GM23338 (cell line): ENCODE data around the gene GLI3. TPM values are rescaled to one million over a fixed set of nuclear protein-coding genes. Genes with fewer than 3 reads are reported as not detected.

ENCODE experiments used
- ATAC-seq: fragments of 200-7000 bp; cut with Tn5 transposase; 3 replicates; pipeline ENCODE4 v1.9.1; 2020
- DNase-seq: peaks from one replicate; pipeline ENCODE4 v3.0.0-alpha.2; 2015; ENCODE audit warnings: low spot score
- H2AFZ ChIP-seq: fragments of 200-600 bp; sonication (generic); 2 replicates; pipeline ENCODE4 v1.8.0; 2016; ENCODE audit warnings: antibody characterized with exemption, mild to moderate bottlenecking, moderate library complexity
- H3F3A ChIP-seq: fragments of 200-600 bp; sonication (generic); replicated peaks from 2 replicates; pipeline ENCODE4 v1.8.0; 2017; ENCODE audit warnings: antibody characterized with exemption, mixed run types, low read depth
- H3K27ac ChIP-seq: fragments of 200-600 bp; sonication (generic); 2 replicates; pipeline ENCODE4 v1.6.1; 2016; ENCODE audit warnings: low read depth
- H3K27me3 ChIP-seq: fragments of 200-600 bp; sonication (generic); 2 replicates; pipeline ENCODE4 v1.8.0; 2016; ENCODE audit warnings: mild to moderate bottlenecking, mixed run types, moderate library complexity; ENCODE audit not compliant: insufficient read depth
- H3K36me3 ChIP-seq: fragments of 200-600 bp; sonication (generic); 2 replicates; pipeline ENCODE4 v1.8.0; 2016; ENCODE audit warnings: mild to moderate bottlenecking; ENCODE audit not compliant: insufficient read depth
- H3K4me1 ChIP-seq: fragments of 200-600 bp; sonication (generic); 2 replicates; pipeline ENCODE4 v1.8.0; 2016; ENCODE audit warnings: mild to moderate bottlenecking, moderate library complexity; ENCODE audit not compliant: insufficient read depth
- H3K4me2 ChIP-seq: fragments of 200-600 bp; sonication (generic); 2 replicates; pipeline ENCODE4 v1.7.1; 2017; ENCODE audit warnings: mixed run types
- H3K4me3 ChIP-seq: fragments of 200-600 bp; sonication (generic); 2 replicates; pipeline ENCODE4 v1.6.1; 2016; ENCODE audit warnings: mixed run types
- H3K79me2 ChIP-seq: fragments of 200-600 bp; sonication (generic); replicated peaks from 2 replicates; pipeline ENCODE4 v1.8.0; 2017; ENCODE audit warnings: mild to moderate bottlenecking; ENCODE audit not compliant: insufficient read depth
- H3K9me2 ChIP-seq: fragments of 200-600 bp; sonication (generic); 2 replicates; pipeline ENCODE4 v1.8.0; 2017; ENCODE audit not compliant: insufficient read depth
- H4K20me1 ChIP-seq: fragments of 200-600 bp; sonication (generic); replicated peaks from 2 replicates; pipeline ENCODE4 v1.8.0; 2017; ENCODE audit warnings: mild to moderate bottlenecking; ENCODE audit not compliant: insufficient read depth
- H3K27ac Mint-ChIP-seq: 2 replicates; pipeline ENCODE4 v1.8.0; 2020; ENCODE audit warnings: inconsistent platforms, mild to moderate bottlenecking, moderate library complexity, mixed read lengths
- H3K27me3 Mint-ChIP-seq: 3 replicates; pipeline ENCODE4 v1.8.0; 2022; ENCODE audit warnings: low read depth, mild to moderate bottlenecking, moderate library complexity, mixed read lengths, inconsistent platforms; ENCODE audit not compliant: insufficient read depth, poor library complexity
- H3K36me3 Mint-ChIP-seq: 3 replicates; pipeline ENCODE4 v1.8.0; 2021; ENCODE audit warnings: low read depth, mild to moderate bottlenecking, inconsistent platforms, moderate library complexity, mixed read lengths
- H3K4me1 Mint-ChIP-seq: 3 replicates; pipeline ENCODE4 v1.8.0; 2020; ENCODE audit warnings: mild to moderate bottlenecking, inconsistent platforms, mixed read lengths
- H3K4me3 Mint-ChIP-seq: 3 replicates; pipeline ENCODE4 v1.8.0; 2021; ENCODE audit warnings: moderate library complexity, mild to moderate bottlenecking, inconsistent platforms, mixed read lengths
- H3K9me3 Mint-ChIP-seq: 3 replicates; pipeline ENCODE4 v1.8.0; 2020; ENCODE audit warnings: moderate library complexity, mild to moderate bottlenecking, inconsistent platforms, mixed read lengths
- CREB1 ChIP-seq: fragments of 250-450 bp; sonication (Bioruptor Pico); IDR thresholded peaks from 2 replicates; pipeline ENCODE4 v1.5.0; 2020; ENCODE audit warnings: low read depth, mild to moderate bottlenecking, moderate library complexity
- ETS1 ChIP-seq: IDR thresholded peaks from 2 replicates; pipeline ENCODE4 v1.6.1; 2016; ENCODE audit warnings: antibody characterized with exemption
- EZH2 ChIP-seq: fragments of 200-600 bp; sonication (generic); IDR thresholded peaks from one replicate; pipeline ENCODE4 v1.8.0; 2017; ENCODE audit warnings: antibody characterized with exemption, mild to moderate bottlenecking, low read depth; ENCODE audit not compliant: unreplicated experiment
- EZH2phosphoT487 ChIP-seq: fragments of 200-600 bp; sonication (generic); IDR thresholded peaks from one replicate; pipeline ENCODE4 v1.8.1; 2018; ENCODE audit warnings: antibody characterized with exemption; ENCODE audit not compliant: unreplicated experiment
- JUNB ChIP-seq: IDR thresholded peaks from one replicate; pipeline ENCODE4 v1.6.1; 2016; ENCODE audit warnings: antibody characterized with exemption; ENCODE audit not compliant: unreplicated experiment
- NANOG ChIP-seq: IDR thresholded peaks from 2 replicates; pipeline ENCODE4 v1.6.1; 2016; ENCODE audit warnings: antibody characterized with exemption, borderline replicate concordance
- POLR2AphosphoS5 ChIP-seq: IDR thresholded peaks from 2 replicates; pipeline ENCODE4 v1.6.1; 2016; ENCODE audit warnings: antibody characterized with exemption, low read depth
- REST ChIP-seq: IDR thresholded peaks from one replicate; pipeline ENCODE4 v1.6.1; 2018; ENCODE audit warnings: antibody characterized with exemption; ENCODE audit not compliant: unreplicated experiment
- STAT1 ChIP-seq: IDR thresholded peaks from one replicate; pipeline ENCODE4 v1.6.1; 2016; ENCODE audit warnings: antibody characterized with exemption; ENCODE audit not compliant: unreplicated experiment
- ZNF114 ChIP-seq: fragments of 250-450 bp; sonication (Bioruptor Pico); IDR thresholded peaks from 2 replicates; pipeline ENCODE4 v1.5.0; 2020; ENCODE audit warnings: mild to moderate bottlenecking, moderate library complexity
- ZNF462 ChIP-seq: fragments of 250-450 bp; sonication (Bioruptor Pico); IDR thresholded peaks from 2 replicates; pipeline ENCODE4 v1.5.0; 2020; ENCODE audit warnings: mild to moderate bottlenecking, moderate library complexity
- polyA plus RNA-seq: library from polyadenylated mRNA; unstranded; fragments of >200 nt; fragmentation: Nextera tagmentation; extraction: Ambion mirVana; gene quantifications from 2 replicates; pipeline ENCODE4 v1.2.1, GENCODE V29; 2016
- total RNA-seq: library from RNA; depleted of rRNA; stranded (reverse); fragments of >200 nt; shearing (Covaris generic); gene quantifications from 2 replicates; pipeline ENCODE4 v1.2.3, GENCODE V29; 2014
- TF ChIP-seq, protein P1 (sequence below), 2 experiments: fragments of 200-600 bp in 1 of 2; sonication (generic) in 1 of 2; conservative IDR thresholded peaks; 2 replicates each; pipeline versions ENCODE4 v1.5.1 to v1.6.1; 2016 to 2017; ENCODE audit warnings: antibody characterized with exemption in 2 of 2, low read depth in 2 of 2, mild to moderate bottlenecking in 2 of 2, moderate library complexity in 1 of 2

The GLI3 gene
- total and polyA plus RNA-seq, 2 experiments from 2014 or later, result 16.1 to 17.9 TPM

DNA sequence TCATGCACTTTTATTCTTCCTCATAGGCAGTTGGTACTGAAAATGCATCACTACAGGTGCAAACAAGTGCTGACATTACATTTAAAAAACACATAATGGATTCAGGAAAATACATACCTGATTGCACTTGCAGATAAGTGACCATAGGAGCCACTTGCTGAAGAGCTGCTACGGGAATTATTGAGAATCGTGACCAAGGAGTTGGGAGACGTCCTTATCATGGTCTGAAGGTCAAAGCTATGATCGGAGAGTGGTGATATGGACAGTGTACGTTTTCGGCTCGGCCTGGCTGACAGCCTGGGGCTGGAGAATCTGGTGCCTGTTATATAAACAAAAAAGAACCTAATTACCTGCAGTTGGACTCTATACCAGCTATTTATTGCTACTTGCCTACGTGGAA, 197.1 kb downstream of the GLI3 start (continued):
- no peak for TF ChIP-seq JUNB
- TF ChIP-seq NANOG, result no peak
- no peak for TF ChIP-seq POLR2AphosphoS5
- TF ChIP-seq EZH2, result no peak
- no peak for TF ChIP-seq REST
- no peak for TF ChIP-seq STAT1
- TF ChIP-seq ZNF114 (CRISPR knock-in tag), result no peak
- no peak for TF ChIP-seq CREB1 (CRISPR knock-in tag)

DNA sequence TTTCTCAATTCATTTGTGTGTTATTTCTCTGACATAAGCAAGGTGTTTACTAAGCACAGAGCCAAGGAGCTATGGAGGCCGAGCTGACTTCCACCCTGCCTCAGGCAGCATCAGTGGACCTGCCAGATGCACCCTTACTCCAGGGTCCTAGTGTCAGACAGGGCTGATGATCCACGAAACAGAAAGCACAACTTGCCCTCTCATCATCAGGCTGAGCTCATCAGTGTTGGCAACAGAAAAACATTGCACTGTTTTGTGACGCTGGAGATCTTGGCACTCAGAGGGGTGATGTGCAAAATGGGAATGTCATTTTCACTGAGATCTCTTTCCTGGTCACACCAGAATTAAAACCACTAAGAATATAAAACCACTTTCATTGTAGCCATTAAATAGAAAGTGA, 201.8 kb downstream of the GLI3 start:
- Histone ChIP-seq H3K27ac (no peak overlapping the region), H3K9me2 (no peaks in the 10 kb centered on the region), H3K4me3 (no peak overlapping the region), H2AFZ (no peak overlapping the region), H3K27me3 (no peaks in the 10 kb centered on the region), H3K4me2 (no peak overlapping the region), H3K79me2 (no peaks in the 10 kb centered on the region), H4K20me1 (no peaks in the 10 kb centered on the region), H3K4me1 (no peaks in the 10 kb centered on the region), H3K36me3 (0 out of 2 replicates have a peak, but pooled peaks cover 7% of the 10 kb centered on the region), H3F3A (no peaks in the 10 kb centered on the region)
- Mint-ChIP-seq H3K36me3 (peaks cover 4% of the 10 kb centered on the region), H3K4me3 (no peak overlapping the region), H3K9me3 (no peaks in the 10 kb centered on the region), H3K27me3 (peaks cover under 1% of the 10 kb centered on the region), H3K27ac (no peak overlapping the region), H3K4me1 (peaks cover 5% of the 10 kb centered on the region)
- no peak for ATAC-seq
- no peak for DNase-seq
- no peak for TF ChIP-seq NANOG
- TF ChIP-seq JUNB, result no peak
- no peak for TF ChIP-seq EZH2
- no peak for TF ChIP-seq ETS1
- no peak for TF ChIP-seq POLR2AphosphoS5
- TF ChIP-seq, protein P1, sequence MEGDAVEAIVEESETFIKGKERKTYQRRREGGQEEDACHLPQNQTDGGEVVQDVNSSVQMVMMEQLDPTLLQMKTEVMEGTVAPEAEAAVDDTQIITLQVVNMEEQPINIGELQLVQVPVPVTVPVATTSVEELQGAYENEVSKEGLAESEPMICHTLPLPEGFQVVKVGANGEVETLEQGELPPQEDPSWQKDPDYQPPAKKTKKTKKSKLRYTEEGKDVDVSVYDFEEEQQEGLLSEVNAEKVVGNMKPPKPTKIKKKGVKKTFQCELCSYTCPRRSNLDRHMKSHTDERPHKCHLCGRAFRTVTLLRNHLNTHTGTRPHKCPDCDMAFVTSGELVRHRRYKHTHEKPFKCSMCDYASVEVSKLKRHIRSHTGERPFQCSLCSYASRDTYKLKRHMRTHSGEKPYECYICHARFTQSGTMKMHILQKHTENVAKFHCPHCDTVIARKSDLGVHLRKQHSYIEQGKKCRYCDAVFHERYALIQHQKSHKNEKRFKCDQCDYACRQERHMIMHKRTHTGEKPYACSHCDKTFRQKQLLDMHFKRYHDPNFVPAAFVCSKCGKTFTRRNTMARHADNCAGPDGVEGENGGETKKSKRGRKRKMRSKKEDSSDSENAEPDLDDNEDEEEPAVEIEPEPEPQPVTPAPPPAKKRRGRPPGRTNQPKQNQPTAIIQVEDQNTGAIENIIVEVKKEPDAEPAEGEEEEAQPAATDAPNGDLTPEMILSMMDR (conservative IDR thresholded peaks at IDR 0.05; ENCODE audit: low read depth in 2 of 2), result no peak
- no peak for TF ChIP-seq ZNF114 (CRISPR knock-in tag)
- no peak for TF ChIP-seq CREB1 (CRISPR knock-in tag)
- TF ChIP-seq STAT1, result no peak
- no peak for TF ChIP-seq ZNF462 (CRISPR knock-in tag)
- no peak for TF ChIP-seq EZH2phosphoT487
